Measurements from ENCODE around the gene BICRAL.

BICRAL gene

DNA sequence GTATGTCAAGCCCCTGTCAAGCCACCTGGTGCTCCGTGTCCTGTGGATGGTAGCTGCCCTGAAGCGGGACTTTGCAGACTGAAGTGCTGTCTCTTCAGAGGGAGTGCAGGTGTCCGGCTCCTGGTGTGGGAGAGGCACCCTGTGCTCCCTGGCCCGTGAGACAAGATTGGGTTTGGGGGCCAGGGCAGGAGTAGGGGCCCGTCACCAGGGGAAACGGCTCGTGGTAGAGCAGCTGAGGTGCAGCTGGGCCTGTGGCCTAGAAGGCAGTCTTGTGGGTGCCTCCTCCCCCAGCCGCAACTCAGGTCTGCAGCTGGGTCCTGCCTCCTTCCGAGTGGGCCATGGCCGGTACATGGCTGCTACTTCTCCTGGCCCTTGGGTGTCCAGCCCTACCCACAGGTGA, 133.9 kb downstream of the BICRAL start, which contains the start of gene PTCRA:
Gene PTCRA (plus strand): TSS at position 322 of the 400 bp plus-strand sequence. CDS start 17 bp downstream, at position 339.
- no peak within 1 kb of the TSS for H3K4me3 ChIP-seq (replicated peaks; ENCODE audit: low read depth, low read length)
- DNase-seq (ENCODE audit: low read depth) = no peak
- no peak for TF ChIP-seq CTCF (IDR thresholded peaks at IDR 0.05; ENCODE audit: low read length, missing control alignments)

GRCh38 chr6:42916288-42916687, 134.4 kb downstream of the BICRAL start:
- DNase-seq (ENCODE audit: low read depth) = no peak
- H3K4me3 ChIP-seq (replicated peaks; ENCODE audit: low read depth, low read length) = no peak overlapping the region
- TF ChIP-seq CTCF (IDR thresholded peaks at IDR 0.05; ENCODE audit: low read length, missing control alignments) = no peak
